ENCODE results near the gene RPS6KB1.
"Not testable (repeated sequence)": the region's sequence is repeated elsewhere in the genome, so short reads cannot be mapped to it uniquely, and the experiment has no call there.

DNA sequence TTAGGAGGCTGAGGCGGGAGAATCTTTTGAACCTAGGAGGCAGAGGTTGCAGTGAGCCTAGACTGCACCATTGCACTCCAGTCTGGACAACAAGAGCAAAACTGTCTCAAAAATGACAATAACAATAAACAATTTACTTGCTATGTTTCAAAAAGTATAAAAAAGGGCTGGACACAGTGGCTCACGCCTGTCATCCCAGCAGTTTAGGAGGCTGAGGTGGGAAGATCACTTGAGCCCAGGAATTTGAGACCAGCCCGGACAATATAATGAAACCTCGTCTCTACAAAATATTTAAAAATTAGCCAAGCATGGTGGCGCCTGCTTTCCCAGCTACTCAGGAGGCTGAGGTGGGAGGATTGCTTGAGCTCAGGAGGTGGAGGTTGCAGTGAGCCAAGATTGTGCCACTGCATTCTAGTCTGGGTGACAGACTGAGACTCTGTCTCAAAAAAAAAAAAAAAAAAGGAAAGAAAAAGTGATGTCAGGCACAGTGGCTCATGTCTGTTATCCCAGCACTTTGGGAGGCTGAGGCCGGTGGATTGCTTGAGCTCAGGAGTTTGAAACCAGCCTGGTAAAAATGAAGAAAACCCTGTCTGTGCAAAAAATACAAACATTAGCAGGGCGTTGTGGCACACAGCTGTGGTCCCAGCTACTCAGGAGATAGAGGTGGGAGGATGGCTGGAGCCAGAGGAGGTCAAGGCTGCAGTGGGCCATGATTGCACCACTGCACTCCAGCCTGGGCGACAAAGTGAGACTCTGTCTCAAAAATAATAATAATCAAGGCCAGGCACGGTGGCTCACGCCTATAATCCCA lies 38.8 kb upstream of the RPS6KB1 start:
- TF ChIP-seq, protein P1, sequence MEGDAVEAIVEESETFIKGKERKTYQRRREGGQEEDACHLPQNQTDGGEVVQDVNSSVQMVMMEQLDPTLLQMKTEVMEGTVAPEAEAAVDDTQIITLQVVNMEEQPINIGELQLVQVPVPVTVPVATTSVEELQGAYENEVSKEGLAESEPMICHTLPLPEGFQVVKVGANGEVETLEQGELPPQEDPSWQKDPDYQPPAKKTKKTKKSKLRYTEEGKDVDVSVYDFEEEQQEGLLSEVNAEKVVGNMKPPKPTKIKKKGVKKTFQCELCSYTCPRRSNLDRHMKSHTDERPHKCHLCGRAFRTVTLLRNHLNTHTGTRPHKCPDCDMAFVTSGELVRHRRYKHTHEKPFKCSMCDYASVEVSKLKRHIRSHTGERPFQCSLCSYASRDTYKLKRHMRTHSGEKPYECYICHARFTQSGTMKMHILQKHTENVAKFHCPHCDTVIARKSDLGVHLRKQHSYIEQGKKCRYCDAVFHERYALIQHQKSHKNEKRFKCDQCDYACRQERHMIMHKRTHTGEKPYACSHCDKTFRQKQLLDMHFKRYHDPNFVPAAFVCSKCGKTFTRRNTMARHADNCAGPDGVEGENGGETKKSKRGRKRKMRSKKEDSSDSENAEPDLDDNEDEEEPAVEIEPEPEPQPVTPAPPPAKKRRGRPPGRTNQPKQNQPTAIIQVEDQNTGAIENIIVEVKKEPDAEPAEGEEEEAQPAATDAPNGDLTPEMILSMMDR (IDR thresholded peaks at IDR 0.05), result not testable (repeated sequence)
- not testable (repeated sequence) for TF ChIP-seq POLR2A, POLR2AphosphoS5, EP300 (IDR thresholded peaks at IDR 0.05)

Data from stomach (tissue), 4 donors.